Measurements from ENCODE around the gene LRRFIP1. TPM values are rescaled to one million over a fixed set of nuclear protein-coding genes. Genes with fewer than 3 reads are reported as not detected.
A peak's percentile ranks its signal among the peaks of the same experiment; 100 is the strongest.

Gene LRRFIP1
- total and polyA plus RNA-seq, 7 donors: 42.3 to 108 (median 91.9) TPM

- Histone ChIP-seq H3K4me3 (no peak overlapping the region), H3K4me1 (peaks cover 30% of the 10 kb centered on the region), H3K27ac (no peak overlapping the region), H3K9me3 (no peaks in the 10 kb centered on the region), H3K36me3 (ENCODE audit: insufficient read depth in 1 of 2, low read depth in 1 of 2) (no peaks in the 10 kb centered on the region), H3K27me3 (ENCODE audit: insufficient read depth in 3 of 3, low read length in 2 of 3) (no peaks in the 10 kb centered on the region)
- ATAC-seq: no peak
- intact Hi-C loops (cut with DNase I): loop anchor here in 1 of 2 donors (5.0 kb wide), 1 partner anchor 75 kb away; no protein-coding TSS in a partner anchor
- WGBS, 3 donors: 88% methylated on average over 28 to 29 of the region's 29 CpGs
- TF ChIP-seq CTCF (IDR thresholded peaks at IDR 0.05): no peak
- DNase-seq: no peak
Observed at GRCh38 chr2:237597196-237598145, 29.9 kb upstream of the LRRFIP1 start.

DNA sequence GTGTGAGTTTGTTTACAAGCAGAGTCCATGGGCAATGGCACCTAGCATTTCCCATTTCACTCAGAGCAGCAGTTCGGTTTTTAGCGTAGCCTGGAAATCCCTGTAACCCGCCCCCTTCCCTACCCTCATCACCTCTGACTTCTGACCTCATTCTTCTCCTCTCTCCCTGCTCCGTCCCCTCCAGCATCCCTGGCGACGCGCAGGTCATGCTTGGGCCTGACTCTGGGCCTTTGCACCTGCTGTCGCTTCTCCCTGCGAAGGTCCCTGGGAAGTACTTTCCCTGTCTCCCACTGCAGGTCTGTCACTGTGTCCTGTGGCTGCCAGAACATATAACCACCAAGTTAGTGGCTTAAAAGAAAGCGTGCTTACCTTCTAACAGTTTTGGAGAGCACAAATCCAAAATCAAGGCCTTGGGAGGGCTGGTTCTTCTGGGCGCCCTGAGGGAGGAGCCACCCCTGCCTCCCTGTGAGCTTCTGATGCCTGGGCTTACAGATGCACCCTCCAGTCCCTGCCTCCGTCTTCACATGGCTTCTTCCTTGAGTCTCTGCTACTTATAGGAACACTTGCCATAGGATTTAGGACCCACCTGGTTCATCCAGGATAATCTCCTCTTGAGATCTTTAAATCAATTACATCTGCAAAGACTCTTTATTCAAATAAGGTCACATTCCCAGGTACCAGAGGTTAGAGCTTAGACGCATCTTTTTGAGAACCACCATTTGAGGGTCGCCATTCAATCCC is 28.7 kb upstream of the LRRFIP1 start:
- peaks cover 34% of the 10 kb centered on the region for H3K4me1 ChIP-seq
- H3K27ac ChIP-seq: peak overlapping the region; percentile 93
- no peak for TF ChIP-seq CTCF (IDR thresholded peaks at IDR 0.05)
- DNase-seq: no peak
- H3K9me3 ChIP-seq: no peaks in the 10 kb centered on the region
- H3K27me3 ChIP-seq (ENCODE audit: insufficient read depth in 3 of 3, low read length in 2 of 3): no peaks in the 10 kb centered on the region
- H3K36me3 ChIP-seq (ENCODE audit: insufficient read depth in 1 of 2, low read depth in 1 of 2): no peaks in the 10 kb centered on the region
- ATAC-seq: no peak
- H3K4me3 ChIP-seq: no peak overlapping the region
- WGBS, 3 donors: 80 to 95% (median 90%) methylated on average over 14 of the region's 14 CpGs
- intact Hi-C loops (cut with DNase I): loop anchor here in 1 of 2 donors (5.0 kb wide), 1 partner anchor 74 kb away; no protein-coding TSS in a partner anchor

DNA sequence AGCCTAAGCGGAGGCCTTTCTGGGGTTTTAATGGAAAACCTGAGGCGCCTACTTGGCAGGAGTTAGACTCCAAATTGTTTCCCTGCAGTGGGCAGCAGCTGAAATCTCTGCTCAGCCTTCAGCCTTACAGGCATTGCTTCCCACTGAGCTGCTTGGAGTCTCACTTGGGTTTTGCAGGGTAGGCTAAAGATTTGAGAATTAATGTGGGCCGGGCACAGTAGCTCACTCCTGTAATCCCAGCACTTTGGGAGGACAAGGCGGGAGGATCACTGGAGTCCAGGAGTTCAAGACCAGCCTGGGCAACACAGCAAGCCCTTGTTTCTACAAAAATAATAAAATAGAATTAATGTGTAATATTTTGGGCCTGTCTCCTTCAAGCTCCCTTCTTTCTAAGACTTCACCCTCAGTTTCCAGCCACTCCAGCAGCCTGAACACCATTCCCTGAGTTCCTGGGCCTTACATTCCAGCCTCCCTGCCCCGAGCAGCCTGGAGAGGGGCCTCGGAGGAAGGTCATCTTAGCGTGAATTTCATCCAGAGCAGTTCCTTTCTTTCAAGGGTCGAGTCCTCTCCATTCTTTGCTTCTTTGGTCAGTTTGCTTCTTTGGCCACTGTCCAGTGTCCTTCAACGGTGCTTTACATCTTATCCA is 27.8 kb upstream of the LRRFIP1 start:
- intact Hi-C loops (cut with DNase I): loop anchor here in 1 of 2 donors (5.0 kb wide), 3 partner anchors 63 to 148 kb away; no protein-coding TSS in a partner anchor
- TF ChIP-seq CTCF (IDR thresholded peaks at IDR 0.05): no peak

GRCh38 chr2:237600205-237600846 is 27.1 kb upstream of the LRRFIP1 start:
- H3K4me1 ChIP-seq: peaks cover 28% of the 10 kb centered on the region
- ATAC-seq (peak; percentile 92 to 97 (median 94)), DNase-seq (peak; percentile 64 to 84)
- no peaks in the 10 kb centered on the region for H3K9me3 ChIP-seq
- WGBS, 3 donors: 12 to 28% (median 16%) methylated on average over 16 of the region's 16 CpGs
- peak overlapping the region; percentile 93 for H3K27ac ChIP-seq
- peak overlapping the region; percentile 54 for H3K4me3 ChIP-seq
- intact Hi-C loops (cut with DNase I): loop anchor here in 1 of 2 donors (5.0 kb wide), 2 partner anchors 62 to 147 kb away; no protein-coding TSS in a partner anchor
- no peaks in the 10 kb centered on the region for H3K27me3 ChIP-seq (ENCODE audit: insufficient read depth in 3 of 3, low read length in 2 of 3)
- TF ChIP-seq CTCF (IDR thresholded peaks at IDR 0.05): peak; percentile 44
- H3K36me3 ChIP-seq (ENCODE audit: insufficient read depth in 1 of 2, low read depth in 1 of 2): no peaks in the 10 kb centered on the region

More for the DNA sequence above, 27.8 kb upstream of the LRRFIP1 start:
- ATAC-seq: peak in 3 of 4 donors; percentile 7 to 19 (median 9)
- no peaks in the 10 kb centered on the region for H3K36me3 ChIP-seq (ENCODE audit: insufficient read depth in 1 of 2, low read depth in 1 of 2)
- peaks cover 35% of the 10 kb centered on the region for H3K4me1 ChIP-seq
- no peak for DNase-seq
- peak overlapping the region; percentile 54 for H3K4me3 ChIP-seq
- H3K27me3 ChIP-seq (ENCODE audit: insufficient read depth in 3 of 3, low read length in 2 of 3): no peaks in the 10 kb centered on the region
- no peaks in the 10 kb centered on the region for H3K9me3 ChIP-seq
- H3K27ac ChIP-seq: peak overlapping the region; percentile 93
- WGBS, 3 donors: 50 to 57% (median 55%) methylated on average over 9 of the region's 9 CpGs

Data from psoas muscle (tissue), 8 donors.